SK-N-DZ (cell line): ENCODE measurements around the gene ATG7.
"Not testable (repeated sequence)": the region's sequence is repeated elsewhere in the genome, so short reads cannot be mapped to it uniquely, and the experiment has no call there.

Experiments
- DNase-seq: peaks from one replicate; pipeline ENCODE4 v3.0.0-alpha.2; 2015; ENCODE audit warnings: low spot score

ATG7 gene

DNA sequence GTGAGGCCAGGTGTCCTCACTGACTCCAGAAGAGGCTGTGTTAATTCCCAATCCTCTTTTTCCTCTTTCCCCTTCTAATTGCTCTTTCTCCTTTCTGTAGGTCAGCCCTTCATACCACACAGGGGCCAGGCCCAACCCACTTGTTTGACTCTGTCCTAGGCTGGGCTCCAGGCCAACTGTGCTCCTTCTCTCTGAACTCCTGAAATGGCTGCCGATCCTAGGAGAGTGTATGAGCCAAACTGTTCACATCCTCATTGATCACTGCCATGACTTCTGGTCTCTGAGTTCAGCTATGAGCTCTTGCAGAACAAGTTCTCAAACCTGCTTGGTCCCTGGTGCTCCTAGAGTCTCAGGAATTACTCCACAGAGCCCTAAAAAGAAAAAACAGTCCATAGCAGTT is 226.4 kb downstream of the ATG7 start:
- DNase-seq: no peak

DNA sequence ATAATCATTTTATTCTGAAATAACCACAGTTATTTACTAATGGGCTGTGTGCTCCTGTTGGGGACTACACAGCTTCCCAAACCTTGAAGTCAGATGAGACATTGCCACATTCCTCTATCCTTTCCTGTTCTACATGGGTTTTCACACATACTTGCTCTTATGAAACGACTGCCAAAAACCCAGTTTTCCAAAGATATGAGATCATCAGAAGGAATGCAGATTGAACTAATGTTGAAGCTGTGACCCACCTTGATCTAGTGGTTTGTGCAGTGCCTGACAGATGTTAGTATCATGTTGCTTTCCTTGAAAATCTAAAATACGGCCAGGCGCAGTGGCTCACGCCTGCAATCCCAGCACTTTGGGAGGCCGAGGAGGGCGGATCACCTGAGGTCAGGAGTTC is 226.9 kb downstream of the ATG7 start:
- no peak for DNase-seq

DNA sequence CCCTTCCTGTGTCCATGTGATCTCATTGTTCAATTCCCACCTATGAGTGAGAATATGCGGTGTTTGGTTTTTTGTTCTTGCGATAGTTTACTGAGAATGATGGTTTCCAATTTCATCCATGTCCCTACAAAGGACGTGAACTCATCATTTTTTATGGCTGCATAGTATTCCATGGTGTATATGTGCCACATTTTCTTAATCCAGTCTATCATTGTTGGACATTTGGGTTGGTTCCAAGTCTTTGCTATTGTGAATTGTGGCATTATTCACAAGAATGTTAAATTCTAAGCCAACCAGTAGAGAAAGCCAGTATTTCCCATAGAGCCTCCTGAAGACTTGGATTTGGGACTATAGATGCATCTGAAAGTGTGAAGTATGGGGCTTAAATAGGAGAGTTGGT is 230.2 kb downstream of the ATG7 start:
- not testable (repeated sequence) for DNase-seq

DNA sequence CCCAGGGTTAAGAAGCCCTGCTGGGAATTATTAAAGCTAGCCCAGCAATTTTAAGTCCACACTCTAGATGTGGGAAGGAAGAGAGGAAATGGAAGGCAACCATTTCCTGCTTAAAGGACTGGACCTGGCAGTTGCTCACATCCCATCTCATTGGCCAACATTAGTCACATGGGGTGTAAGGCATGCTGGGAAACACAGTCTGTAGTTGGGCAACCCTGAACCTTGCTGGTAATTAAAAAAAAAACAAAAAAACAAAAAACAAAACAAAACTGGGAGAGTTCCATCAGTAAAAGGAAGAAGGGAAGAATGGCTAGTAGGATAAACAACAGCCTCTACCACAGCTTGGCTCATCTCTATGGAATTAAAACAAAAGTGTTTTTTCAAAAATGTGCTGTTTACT is 235.5 kb downstream of the ATG7 start:
- DNase-seq: no peak

DNA sequence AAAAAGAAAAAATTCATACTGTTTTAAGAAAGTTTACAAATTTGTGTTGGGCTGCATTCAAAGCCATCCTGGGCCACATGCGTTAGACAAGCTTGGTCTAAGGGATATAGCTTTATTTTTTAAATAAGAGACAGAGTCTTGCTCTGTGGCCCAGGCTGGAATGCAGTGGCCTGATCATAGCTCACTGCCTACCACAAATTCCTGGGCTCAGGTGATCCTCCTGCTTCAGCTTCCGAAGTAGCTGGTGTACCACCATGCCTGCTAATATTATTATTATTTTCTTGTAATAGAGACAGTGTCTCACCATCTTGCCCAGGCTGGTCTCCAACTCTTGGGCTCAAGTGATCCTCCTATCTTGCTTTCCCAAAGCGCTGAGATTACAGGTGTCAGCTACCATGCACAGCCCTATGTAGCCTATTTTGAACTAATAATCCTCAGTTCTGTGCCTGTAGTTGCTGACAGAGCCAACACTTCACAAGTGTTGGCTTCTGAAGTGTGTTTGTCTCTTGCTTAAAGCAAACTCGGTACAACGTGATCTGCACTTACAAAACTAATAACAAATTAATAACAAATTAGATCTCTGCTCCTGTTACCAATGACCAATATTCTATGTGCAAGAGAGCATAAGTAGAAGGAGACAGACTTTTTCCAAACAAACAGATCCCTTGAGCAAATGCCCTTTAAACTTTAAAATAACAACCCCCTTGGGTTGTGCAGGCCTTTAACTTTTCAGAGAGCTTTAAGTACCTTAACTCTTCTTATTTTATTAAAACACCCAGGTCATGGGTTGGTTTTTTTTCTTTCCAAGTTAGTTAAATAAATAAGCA is 236.4 kb downstream of the ATG7 start:
- DNase-seq: no peak

DNA sequence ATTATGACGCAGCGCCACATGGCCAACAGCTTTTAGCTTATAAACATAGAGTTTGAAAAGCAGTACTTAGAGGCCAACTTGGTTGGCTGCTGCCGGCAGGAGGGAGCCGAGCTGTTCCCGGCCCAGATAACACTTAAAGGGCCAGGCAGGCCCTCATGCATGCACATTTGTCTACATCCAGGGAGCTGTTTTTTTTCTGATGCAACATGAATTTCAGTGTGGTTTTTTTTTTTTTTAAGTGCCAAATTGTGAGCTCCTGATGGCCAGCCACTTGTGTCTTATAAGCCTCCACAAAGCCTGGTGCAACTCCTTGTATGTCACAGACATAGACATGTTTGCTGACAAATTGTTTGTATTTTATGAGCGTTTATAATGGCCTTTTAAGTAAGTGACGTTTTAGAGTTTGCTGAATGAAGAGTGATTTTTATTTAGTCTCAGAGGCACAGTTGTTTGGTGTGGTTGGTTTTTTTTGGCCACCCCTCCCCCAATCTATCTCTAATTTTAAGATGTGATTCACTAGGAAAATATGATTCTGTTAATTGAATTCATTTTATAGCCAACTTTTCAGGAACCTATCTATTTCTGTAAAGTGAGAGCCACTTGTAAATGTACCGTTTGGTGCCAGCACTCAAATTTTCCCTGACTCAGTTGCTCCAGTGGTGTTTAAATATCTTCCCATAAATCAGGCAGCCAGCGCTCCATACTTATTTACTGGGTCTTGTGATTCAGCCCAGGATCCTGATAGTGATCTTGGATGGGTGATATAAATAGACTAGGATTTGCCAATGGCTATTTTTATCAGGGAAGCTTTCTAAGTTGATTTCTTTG is 237.2 kb downstream of the ATG7 start:
- DNase-seq: peak; percentile 79

DNA sequence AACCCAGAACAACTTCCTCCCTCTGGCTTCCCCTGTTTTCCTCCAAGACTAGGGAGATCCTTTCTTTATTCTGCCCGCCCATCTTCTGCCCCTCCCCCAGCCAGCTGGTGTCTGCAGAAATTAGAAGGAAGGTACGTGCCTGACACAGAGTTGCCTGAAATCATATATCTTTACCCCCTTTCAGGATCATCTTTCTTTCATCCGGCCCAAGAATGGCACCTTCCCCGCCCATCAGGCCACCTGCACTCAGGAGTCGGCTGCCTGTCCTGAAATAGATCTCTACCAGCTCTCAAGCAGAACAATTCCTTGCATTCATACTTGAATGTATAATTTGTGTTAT is 237.8 kb downstream of the ATG7 start:
- DNase-seq: peak; percentile 83

DNA sequence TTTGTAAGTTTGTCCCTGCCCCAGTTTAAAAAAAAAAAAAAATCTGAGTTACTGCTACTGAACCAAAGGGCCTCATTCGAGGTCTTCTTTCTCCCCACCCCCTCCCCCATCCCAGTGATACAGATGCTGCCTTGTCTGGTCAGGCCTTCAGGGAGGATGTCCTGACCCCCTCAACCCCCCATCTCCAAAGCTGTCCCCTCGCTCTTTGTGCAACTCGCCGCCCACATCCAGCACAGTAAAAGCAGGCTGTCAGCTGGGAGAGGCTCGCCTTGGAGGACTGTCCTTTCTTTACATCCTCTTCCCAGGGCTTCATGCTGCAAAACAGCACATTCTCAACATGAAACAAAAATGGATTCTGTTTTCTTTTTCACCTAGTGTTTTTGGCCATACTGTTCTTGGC is 238.2 kb downstream of the ATG7 start:
- no peak for DNase-seq

DNA sequence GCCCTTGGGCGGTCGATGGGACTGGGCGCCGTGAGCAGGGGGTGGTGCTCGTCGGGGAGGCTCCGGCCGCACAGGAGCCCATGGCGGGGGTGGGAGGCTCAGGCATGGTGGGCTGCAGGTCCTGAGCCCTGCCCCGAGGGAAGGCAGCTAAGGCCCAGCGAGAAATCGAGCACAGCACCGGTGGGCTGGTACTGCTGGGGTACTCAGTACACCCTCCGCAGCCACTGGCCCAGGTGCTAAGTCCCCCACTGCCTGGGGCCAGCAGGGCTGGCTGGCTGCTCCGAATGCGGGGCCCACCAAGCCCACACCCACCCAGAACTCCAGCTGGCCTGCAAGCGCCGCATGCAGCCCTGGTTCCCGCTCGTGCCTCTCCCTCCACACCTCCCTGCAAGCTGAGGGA is 239.4 kb downstream of the ATG7 start:
- not testable (repeated sequence) for DNase-seq

DNA sequence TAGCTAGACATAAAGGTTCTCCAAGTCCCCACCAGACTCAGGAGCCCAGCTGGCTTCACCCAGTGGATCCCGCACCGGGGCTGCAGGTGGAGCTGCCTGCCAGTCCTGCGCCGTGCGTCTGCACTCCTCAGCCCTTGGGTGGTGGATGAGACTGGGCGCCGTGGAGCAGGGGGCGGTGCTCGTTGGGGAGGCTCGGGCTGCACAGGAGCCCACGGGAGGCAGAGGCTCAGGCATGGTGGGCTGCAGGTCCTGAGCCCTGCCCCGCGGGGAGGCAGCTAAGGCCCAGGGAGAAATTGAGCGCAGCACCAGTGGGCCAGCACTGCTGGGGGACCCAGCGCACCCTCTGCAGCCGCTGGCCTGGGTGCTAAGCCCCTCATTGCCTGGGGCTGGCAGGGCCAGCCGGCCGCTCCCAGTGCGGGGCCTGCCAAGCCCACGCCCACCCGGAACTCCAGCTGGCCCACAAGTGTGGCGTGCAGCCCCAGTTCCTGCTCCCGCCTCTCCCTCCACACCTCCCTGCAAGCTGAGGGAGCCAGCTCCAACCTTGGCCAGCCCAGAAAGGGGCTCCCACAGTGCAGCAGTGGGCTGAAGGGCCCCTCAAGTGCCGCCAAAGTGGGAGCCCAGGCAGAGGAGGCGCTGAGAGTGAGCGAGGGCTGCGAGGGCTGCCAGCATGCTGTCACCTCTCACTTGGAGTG is 241.1 kb downstream of the ATG7 start:
- DNase-seq: not testable (repeated sequence)

DNA sequence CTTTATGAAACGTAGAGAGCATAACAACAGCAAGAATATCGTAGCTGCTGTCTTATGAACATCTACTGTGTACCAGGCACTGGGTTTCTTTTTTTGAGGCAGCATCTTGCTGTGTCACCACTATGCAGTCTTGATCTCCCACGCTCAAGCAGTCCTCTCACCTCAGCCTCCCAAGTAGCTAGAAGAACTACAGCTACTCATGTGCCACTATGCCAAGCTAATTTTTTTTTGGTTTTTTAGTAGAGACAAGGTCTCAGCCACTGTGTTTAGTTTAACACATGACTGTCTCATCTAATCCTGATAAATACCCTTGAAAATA is 241.6 kb downstream of the ATG7 start:
- DNase-seq: no peak

DNA sequence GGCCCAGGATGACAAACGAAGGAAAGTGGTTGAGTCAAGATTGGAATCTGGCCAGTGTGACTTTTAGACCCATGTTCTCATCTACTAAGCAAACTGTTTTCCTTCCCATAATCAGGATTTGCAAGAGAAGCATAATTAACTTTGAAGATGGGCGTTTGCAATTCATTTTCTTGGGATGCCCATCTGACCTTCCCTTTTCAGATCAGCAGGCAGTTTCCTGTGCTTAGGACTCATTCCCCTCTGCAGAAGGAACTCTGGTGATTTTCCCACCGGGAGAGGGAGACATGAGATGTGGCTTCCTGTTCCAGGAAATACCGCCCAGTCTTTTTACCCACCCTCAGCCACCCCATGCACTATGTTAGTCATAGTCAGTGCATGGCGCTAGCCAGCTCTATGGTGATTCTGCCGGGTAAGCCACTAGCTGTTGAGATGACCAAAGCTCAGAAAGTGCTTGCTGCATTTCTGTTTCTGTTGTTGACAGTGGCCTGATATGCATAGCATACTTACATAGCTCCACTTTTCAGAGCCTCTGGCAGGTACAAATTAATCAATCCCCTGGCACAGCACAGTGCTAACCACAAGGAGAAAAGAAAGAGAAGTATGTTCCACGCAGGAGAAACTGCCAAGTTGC is 242.1 kb downstream of the ATG7 start:
- DNase-seq: no peak

DNA sequence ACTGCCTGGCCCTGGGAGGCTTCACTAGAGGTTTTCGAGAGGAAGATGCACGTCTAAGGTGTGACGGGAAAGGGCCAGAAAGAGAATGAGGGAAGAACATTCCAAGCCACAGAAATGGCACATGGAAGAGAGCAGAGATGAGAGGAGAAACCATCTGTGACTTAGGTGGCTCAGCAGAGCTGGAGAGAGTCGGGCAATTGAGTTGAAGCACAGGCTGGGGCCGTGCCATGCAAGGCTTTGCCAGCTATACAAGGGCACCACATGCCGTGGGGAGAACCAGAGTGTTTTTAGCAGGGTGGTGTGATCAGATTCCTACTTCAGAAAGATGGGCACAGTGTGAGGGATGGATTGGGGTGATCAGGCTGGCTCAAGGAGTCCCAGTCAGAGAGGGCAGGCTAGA is 245.4 kb downstream of the ATG7 start:
- DNase-seq: no peak

DNA sequence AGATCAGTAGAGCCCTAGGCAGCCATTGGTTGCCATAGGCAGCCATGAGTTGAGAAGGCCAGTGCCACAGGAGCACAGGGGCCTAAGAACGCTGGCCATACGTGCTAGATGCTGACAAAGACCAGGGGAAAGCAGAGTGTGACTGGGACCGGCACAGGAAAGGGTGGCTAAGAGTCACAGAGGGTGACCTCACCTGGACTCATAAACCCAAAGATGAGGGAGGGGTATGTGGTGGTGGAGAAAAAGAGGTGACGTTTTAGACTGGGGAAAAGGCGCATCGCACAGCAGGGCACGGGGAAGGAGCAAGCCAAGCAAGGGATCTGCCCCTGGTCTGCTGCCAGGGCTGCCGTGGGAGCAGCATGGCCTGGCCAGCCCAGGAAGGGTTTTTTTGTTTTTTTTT is 249.0 kb downstream of the ATG7 start:
- no peak for DNase-seq

DNA sequence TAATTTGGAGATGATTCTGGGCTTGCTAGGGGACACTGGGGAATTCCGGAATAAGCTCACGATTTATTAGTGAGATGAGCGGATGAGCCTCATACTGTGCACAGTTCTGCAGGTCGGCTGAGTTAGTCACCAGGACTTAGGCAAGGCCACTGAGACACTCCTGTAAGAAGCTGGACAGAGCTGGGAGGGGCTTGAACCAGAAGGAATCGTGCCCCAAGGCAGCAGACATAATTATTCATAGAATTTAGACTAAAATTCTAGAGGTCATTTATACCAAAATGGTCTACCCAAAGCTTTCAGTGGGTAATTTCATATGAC is 250.2 kb downstream of the ATG7 start:
- no peak for DNase-seq

DNA sequence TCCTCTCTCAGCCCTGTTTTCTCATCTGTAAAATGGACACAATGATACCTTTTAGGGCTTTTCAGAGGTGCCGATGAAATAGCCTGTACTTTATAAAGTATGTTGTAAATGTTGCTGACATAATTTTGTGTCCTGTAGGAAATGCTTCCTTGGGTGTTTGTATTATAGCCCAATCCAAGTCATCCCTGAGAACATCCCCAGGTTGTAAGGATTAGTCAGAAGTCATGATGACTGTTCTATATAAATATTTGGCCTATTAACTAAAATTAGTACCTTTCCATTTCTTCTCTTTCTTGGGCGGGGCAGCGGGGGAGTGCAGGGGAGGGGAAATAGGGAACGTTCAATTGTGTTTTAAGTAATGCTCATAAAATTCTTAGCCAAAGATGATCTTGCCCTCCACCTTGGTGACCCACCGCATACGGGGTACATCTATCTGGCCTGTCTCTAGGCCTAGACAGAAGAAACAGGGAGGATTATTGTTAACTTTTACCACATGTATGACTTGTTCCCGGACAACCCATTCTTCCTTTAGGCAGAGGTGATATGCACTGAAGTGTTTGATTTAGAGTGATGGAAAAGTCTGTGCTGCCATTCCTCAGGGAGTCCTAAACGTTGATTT is 250.9 kb downstream of the ATG7 start:
- DNase-seq: no peak

DNA sequence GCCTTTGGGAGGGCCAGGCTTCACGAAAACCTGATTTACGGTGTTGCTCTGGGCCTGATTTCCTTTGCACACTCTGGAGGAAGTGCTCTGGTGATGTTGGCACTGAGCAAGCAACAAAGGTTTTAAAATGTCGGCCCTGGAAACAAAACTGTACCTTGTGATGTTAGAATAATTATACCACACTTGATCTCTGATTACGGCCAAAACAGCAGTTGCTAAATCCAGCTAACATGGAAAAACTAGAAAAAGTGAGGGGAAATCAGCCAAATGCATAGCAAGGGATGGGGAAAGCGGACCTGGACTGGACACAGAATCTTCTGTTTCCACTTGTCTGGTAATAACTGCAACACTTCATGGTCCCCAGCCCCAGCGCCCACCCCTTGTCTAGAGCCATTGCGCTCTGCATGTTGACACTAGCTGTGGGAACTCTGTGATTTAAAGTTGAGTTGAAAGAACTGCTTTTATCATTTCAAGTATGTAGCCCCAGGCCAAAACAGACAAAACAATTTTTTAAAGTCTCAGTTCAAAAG is 251.4 kb downstream of the ATG7 start:
- DNase-seq: no peak

DNA sequence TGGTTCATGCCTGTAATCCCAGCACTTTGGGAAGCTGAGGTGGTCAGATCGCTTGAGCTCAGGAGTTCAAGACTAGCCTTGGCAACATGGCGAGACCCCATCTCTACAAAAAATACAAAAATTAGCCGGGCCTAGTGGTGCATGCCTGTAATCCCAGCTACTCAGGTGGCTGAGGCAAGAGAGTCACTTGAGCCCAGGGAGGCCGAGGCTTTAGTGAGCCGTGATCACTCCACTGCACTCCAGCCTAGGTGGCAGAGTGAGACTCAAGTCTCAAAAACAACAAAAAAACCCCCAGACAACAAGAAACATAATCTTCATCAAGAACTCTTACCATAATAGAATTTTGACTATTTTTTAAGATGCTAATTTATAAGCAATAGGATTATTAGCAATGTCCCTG is 253.9 kb downstream of the ATG7 start:
- DNase-seq: not testable (repeated sequence)

DNA sequence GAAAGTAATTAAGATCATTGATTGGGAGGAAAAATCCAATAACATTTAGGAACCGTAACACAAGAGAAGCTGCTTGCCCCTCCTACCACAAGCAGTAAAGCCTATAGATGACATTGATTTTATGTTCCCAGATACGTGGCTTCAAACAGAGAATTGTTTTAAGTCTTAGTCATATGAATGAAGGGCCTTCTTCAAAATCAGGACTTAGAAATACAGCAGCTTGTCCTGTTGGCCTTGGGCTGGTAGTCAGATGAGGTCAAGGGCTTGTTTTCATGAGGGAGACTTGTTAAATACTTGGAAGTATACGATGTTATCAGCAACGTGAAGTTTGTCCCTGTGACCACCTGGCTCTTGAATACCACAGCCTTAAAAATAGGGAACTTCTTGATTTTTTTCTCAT is 257.1 kb downstream of the ATG7 start:
- DNase-seq: no peak

DNA sequence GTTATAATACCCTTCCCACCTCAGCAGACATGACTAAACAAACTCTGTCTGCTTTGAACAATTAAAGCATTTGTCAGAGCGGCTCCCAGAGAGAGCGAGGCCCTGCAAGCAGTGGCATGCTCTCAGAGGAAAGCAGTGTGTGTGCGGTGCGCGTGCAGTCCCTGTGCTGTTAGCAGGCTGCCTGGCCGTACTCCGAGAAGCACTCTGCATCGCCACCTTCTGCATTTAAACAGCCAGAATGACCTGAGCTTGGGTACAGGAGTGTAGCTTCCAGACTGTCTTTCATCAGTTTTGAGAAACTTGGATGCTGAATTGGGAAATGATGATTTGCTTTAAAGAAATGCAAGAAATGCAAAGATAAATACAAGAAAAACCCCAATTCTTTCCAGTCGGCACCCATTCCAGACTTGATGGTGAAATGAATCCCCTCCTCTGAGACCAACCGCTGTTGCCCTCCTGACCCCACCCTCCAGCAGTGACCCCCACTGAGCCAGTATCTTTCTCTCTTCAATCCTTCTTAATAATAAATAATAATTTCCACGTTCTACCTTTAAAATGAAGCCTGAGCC is 258.0 kb downstream of the ATG7 start:
- DNase-seq: peak; percentile 27

DNA sequence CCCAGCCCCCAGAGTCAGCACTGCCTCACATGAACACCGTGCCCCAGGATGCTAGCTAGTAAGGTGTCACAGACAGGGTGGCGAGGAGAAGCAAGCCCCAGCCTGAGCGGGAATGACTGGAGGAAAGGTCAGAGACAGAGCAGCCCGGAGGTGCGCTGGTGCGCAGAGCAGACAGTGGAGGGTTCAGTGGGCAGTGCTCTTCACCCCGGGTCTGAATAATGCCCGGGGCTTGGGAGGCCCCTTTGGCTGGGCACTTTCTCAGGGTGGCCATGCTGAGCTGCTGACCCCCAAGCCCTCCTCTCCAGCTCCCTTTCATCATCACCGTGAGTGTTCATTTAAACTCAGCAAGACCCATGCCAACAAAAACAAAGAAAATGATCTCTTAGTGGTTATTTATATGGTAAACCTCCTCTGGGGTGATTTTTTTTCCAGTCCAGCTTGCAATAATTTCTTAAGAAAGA is 260.8 kb downstream of the ATG7 start:
- DNase-seq: no peak
